Measurements from ENCODE around the gene ANO6. TPM values are rescaled to one million over a fixed set of nuclear protein-coding genes. Genes with fewer than 3 reads are reported as not detected.

ANO6 gene
- total RNA-seq, 2 donors from 2014 or later = 25.3 to 27.0 TPM

- no peak for ATAC-seq (replicated peaks in 1 of 2)
- H3K4me3 Mint-ChIP-seq = no peak overlapping the region
- H3K27me3 Mint-ChIP-seq (ENCODE audit: low read depth) = no peaks in the 10 kb centered on the region
- H3K36me3 Mint-ChIP-seq (ENCODE audit: insufficient read depth in 2 of 2) = peaks cover 2 to 7% of the 10 kb centered on the region in 2 donors
- H3K9me3 Mint-ChIP-seq = no peaks in the 10 kb centered on the region
- no peaks in the 10 kb centered on the region for H3K4me1 Mint-ChIP-seq (ENCODE audit: low read depth)
- H3K27ac Mint-ChIP-seq = peak overlapping the region; percentile 37
- DNase-seq = no peak
Observed at GRCh38 chr12:45406988-45407850, 191.3 kb downstream of the ANO6 start.

- H3K4me3 Mint-ChIP-seq = no peak overlapping the region
- no peaks in the 10 kb centered on the region for H3K9me3 Mint-ChIP-seq
- DNase-seq (no peak), ATAC-seq (replicated peaks in 1 of 2) (no peak)
- H3K27me3 Mint-ChIP-seq (ENCODE audit: low read depth) = no peaks in the 10 kb centered on the region
- no peak overlapping the region for H3K27ac Mint-ChIP-seq
- H3K4me1 Mint-ChIP-seq (ENCODE audit: low read depth) = no peaks in the 10 kb centered on the region
- H3K36me3 Mint-ChIP-seq (ENCODE audit: insufficient read depth in 2 of 2) = peaks cover 0 to 7% of the 10 kb centered on the region in 2 donors
Observed at GRCh38 chr12:45407981-45408728, 192.3 kb downstream of the ANO6 start.

- no peak for ATAC-seq (replicated peaks in 1 of 2)
- H3K36me3 Mint-ChIP-seq (ENCODE audit: insufficient read depth in 2 of 2) = peaks cover 0 to 7% of the 10 kb centered on the region in 2 donors
- no peak for DNase-seq
- H3K4me3 Mint-ChIP-seq = no peak overlapping the region
- H3K4me1 Mint-ChIP-seq (ENCODE audit: low read depth) = no peaks in the 10 kb centered on the region
- no peaks in the 10 kb centered on the region for H3K27me3 Mint-ChIP-seq (ENCODE audit: low read depth)
- no peaks in the 10 kb centered on the region for H3K9me3 Mint-ChIP-seq
- no peak overlapping the region for H3K27ac Mint-ChIP-seq
Observed at GRCh38 chr12:45408729-45409114, 192.8 kb downstream of the ANO6 start.

DNA sequence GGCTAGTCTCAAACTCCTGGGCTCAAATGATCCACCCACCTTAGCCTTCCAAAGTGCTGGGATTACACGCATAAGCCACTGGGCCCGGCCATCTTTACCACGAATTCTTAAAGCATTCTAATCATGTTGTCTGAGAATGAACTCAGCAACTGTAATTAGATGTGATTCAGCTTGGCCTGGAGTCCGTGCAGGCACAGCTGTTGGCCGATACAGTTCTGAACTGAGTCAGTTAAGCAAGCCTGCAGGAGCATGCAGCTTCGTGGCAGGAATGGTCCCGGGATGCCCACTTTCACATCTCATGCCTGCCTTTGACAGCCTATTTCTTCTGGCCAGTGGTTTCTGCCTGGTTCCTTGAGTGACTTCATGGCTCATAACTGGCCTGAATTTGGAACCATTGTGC, 194.1 kb downstream of the ANO6 start:
- no peak overlapping the region for H3K27ac Mint-ChIP-seq
- no peak for ATAC-seq (replicated peaks in 1 of 2)
- H3K4me1 Mint-ChIP-seq (ENCODE audit: low read depth) = no peaks in the 10 kb centered on the region

DNA sequence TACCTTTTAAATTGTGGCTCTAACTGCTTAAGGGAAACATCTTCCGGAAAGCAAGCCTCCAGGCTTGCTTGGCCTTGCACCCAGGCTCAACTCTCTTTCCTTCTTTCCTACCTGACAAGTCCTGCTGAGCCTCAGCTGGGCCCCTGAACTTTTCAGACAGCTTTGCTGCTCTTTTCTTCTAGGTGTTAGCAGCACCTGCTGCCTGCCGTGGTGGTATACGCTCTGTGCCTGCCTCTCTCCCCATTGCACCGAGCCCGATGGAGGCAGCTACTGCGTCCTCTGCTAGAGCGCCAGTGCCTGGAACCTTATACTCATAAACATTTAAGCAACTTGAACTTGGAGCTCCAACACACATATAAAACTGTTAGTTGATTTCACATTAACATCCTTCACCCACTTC, 195.7 kb downstream of the ANO6 start:
- Mint-ChIP-seq H3K9me3 (no peaks in the 10 kb centered on the region), H3K36me3 (ENCODE audit: insufficient read depth in 2 of 2) (peaks cover 2 to 4% of the 10 kb centered on the region in 2 donors), H3K4me1 (ENCODE audit: low read depth) (peaks cover 7% of the 10 kb centered on the region), H3K27ac (no peak overlapping the region), H3K27me3 (ENCODE audit: low read depth) (no peaks in the 10 kb centered on the region), H3K4me3 (no peak overlapping the region)
- DNase-seq = no peak
- no peak for ATAC-seq (replicated peaks in 1 of 2)

More for the DNA sequence above, 194.1 kb downstream of the ANO6 start:
- Mint-ChIP-seq H3K27me3 (ENCODE audit: low read depth) (no peaks in the 10 kb centered on the region), H3K4me3 (no peak overlapping the region), H3K36me3 (ENCODE audit: insufficient read depth in 2 of 2) (peaks cover 0 to 3% of the 10 kb centered on the region in 2 donors), H3K9me3 (no peaks in the 10 kb centered on the region)
- DNase-seq = no peak

DNA sequence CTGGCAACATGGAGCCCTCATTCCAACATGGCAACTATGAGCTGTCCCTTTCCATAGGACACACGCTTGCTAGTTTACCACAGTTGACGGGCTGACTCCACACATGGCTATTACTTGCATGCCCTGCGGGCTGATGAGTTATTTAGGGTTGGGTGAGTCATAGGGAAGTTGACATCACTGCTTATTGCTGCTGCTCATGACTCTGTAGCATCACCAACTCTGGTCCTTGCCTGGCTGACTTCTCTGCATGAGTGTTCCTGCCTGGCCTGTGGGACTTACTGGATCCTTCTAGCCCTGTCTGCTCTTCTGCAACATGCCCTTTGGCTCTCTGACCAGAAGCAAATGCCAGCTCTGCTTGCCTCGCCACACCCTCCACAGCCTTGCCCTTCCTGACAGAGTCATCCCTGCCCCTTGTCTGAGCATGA, 199.5 kb downstream of the ANO6 start:
- Mint-ChIP-seq H3K36me3 (ENCODE audit: insufficient read depth in 2 of 2) (peaks cover 2 to 4% of the 10 kb centered on the region in 2 donors), H3K27me3 (ENCODE audit: low read depth) (no peaks in the 10 kb centered on the region), H3K27ac (peak overlapping the region; percentile 80), H3K9me3 (no peaks in the 10 kb centered on the region), H3K4me1 (ENCODE audit: low read depth) (peaks cover 7% of the 10 kb centered on the region), H3K4me3 (no peak overlapping the region)
- DNase-seq = peak; percentile 55 to 61
- peak; percentile 99 to 100 for ATAC-seq (replicated peaks in 1 of 2)

DNA sequence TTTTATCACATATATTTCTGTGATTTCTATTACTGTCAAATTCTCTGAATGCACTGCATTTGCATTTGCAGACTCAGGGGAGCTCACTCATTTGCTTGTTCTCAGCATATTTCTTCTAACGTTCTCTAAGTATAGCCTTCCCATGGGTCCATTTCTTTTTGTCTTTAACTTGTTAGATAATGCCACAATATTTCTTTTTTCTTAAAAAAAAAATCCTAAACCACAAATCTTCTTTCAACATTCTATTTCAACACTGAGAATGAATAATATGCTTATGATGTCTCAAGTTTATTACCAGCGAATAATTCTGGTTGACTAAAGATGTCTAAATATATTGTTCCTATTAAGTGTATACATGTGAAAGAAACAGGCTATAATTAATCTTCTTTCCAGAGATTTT, 200.2 kb downstream of the ANO6 start:
- peaks cover 2 to 4% of the 10 kb centered on the region in 2 donors for H3K36me3 Mint-ChIP-seq (ENCODE audit: insufficient read depth in 2 of 2)
- no peaks in the 10 kb centered on the region for H3K27me3 Mint-ChIP-seq (ENCODE audit: low read depth)
- H3K4me3 Mint-ChIP-seq = no peak overlapping the region
- DNase-seq (no peak), ATAC-seq (replicated peaks in 1 of 2) (no peak)
- H3K4me1 Mint-ChIP-seq (ENCODE audit: low read depth) = peaks cover 7% of the 10 kb centered on the region
- no peak overlapping the region for H3K27ac Mint-ChIP-seq
- no peaks in the 10 kb centered on the region for H3K9me3 Mint-ChIP-seq

DNA sequence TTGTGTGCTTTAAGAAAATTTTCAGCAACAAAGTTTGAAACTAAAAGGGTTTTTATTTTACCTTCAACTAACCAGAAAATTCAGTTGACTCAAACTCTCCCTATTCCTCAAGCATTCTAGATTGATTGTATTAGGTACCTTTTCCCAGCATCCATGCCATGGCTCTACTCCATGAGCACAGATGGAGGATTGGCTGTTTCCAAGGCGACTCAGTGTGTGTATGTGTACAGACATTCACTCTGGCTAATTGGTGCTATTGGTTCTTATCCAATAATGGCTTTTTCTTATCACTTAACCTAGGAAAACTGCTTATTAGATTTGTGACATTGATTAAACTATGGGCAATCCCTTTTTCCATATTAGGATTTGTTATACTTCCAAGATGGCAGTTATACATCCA, 202.6 kb downstream of the ANO6 start:
- no peak for ATAC-seq (replicated peaks in 1 of 2)
- H3K36me3 Mint-ChIP-seq (ENCODE audit: insufficient read depth in 2 of 2) = peaks cover 1 to 4% of the 10 kb centered on the region in 2 donors
- no peak overlapping the region for H3K4me3 Mint-ChIP-seq
- DNase-seq = no peak
- no peak overlapping the region for H3K27ac Mint-ChIP-seq
- peaks cover 7% of the 10 kb centered on the region for H3K4me1 Mint-ChIP-seq (ENCODE audit: low read depth)
- H3K9me3 Mint-ChIP-seq = no peaks in the 10 kb centered on the region
- no peaks in the 10 kb centered on the region for H3K27me3 Mint-ChIP-seq (ENCODE audit: low read depth)

DNA sequence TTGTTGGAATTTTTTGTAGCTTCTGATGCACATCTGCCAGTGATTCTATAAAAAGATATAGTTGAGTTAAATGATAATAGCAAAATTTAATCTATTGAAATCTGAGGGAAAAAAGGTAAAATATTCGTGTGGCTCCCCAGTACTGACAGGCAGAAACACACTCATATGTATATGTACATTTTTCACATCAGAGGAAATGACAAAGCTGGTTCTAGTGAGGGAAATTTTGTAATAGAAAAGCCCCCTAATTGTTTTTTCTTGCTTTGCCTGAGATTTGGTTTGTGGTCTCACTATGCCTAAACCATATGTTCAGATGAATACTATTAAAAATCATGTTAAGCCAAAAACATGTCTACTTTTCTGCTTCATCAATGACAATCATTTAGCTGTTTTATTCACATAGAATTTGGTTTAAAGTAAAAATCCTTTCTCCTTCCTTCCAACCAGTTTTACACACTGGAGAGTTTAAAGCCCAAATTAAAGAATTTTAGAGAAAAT, 203.5 kb downstream of the ANO6 start:
- peak; percentile 14 to 21 for ATAC-seq (replicated peaks in 1 of 2)

GRCh38 chr12:45421736-45422135, 205.8 kb downstream of the ANO6 start:
- ATAC-seq (replicated peaks in 1 of 2) (no peak), DNase-seq (no peak)
- H3K9me3 Mint-ChIP-seq = no peaks in the 10 kb centered on the region
- no peaks in the 10 kb centered on the region for H3K27me3 Mint-ChIP-seq (ENCODE audit: low read depth)
- peaks cover under 1 to 4% of the 10 kb centered on the region in 2 donors for H3K36me3 Mint-ChIP-seq (ENCODE audit: insufficient read depth in 2 of 2)
- H3K4me3 Mint-ChIP-seq = no peak overlapping the region
- H3K4me1 Mint-ChIP-seq (ENCODE audit: low read depth) = no peaks in the 10 kb centered on the region
- H3K27ac Mint-ChIP-seq = no peak overlapping the region

More for the DNA sequence above, 203.5 kb downstream of the ANO6 start:
- Mint-ChIP-seq H3K4me3 (no peak overlapping the region), H3K36me3 (ENCODE audit: insufficient read depth in 2 of 2) (peaks cover 1 to 6% of the 10 kb centered on the region in 2 donors), H3K27me3 (ENCODE audit: low read depth) (no peaks in the 10 kb centered on the region), H3K9me3 (no peaks in the 10 kb centered on the region), H3K27ac (peak overlapping the region; percentile 75), H3K4me1 (ENCODE audit: low read depth) (peaks cover 7% of the 10 kb centered on the region)
- DNase-seq = no peak

DNA sequence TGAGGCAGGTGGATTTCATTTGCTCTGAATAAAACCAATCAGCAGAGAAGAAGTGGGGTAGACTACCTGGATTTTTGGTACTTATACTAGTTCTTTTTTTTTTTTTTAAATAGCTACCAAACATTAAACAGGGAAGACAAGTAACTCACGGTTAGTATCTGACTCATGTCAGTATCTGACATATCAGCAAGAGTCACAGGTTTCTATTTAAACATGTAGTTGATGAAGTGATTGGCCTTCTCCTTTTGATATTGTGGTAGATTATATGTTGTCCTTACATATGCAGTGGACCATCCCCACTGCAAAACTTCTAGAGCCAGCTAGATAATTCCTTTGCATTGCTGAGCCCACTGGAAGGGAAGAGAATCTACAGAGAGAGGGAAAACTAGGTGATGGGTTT, 208.0 kb downstream of the ANO6 start:
- H3K36me3 Mint-ChIP-seq (ENCODE audit: insufficient read depth in 2 of 2) = peaks cover 5 to 6% of the 10 kb centered on the region in 2 donors
- no peaks in the 10 kb centered on the region for H3K9me3 Mint-ChIP-seq
- H3K4me1 Mint-ChIP-seq (ENCODE audit: low read depth) = peaks cover under 1% of the 10 kb centered on the region
- no peak for DNase-seq
- no peak overlapping the region for H3K27ac Mint-ChIP-seq
- no peak overlapping the region for H3K4me3 Mint-ChIP-seq
- peak; percentile 53 to 69 for ATAC-seq (replicated peaks in 1 of 2)
- no peaks in the 10 kb centered on the region for H3K27me3 Mint-ChIP-seq (ENCODE audit: low read depth)

DNA sequence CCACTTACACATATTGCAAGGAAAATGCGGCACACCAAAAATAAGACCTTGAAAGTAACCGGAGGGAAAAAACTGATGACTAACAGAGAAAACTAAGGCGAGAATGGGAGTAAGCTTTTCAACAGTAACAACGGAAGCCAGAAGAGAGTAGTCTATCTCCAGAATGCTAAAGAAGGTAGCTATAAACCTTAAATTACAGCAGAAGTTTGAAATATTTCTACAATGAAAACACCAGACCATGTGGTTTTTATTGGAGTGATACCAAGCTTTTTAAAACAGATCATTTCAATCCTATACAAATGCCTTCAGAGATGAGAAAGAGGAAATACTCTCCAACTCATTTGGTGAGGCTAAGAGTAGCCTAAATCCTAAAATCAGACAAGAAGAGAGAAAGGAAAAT, 209.5 kb downstream of the ANO6 start:
- Mint-ChIP-seq H3K4me3 (no peak overlapping the region), H3K36me3 (ENCODE audit: insufficient read depth in 2 of 2) (peaks cover 6 to 8% of the 10 kb centered on the region in 2 donors), H3K9me3 (no peaks in the 10 kb centered on the region), H3K4me1 (ENCODE audit: low read depth) (peaks cover 10% of the 10 kb centered on the region), H3K27me3 (ENCODE audit: low read depth) (no peaks in the 10 kb centered on the region), H3K27ac (no peak overlapping the region)
- ATAC-seq (replicated peaks in 1 of 2) = no peak
- DNase-seq = no peak

DNA sequence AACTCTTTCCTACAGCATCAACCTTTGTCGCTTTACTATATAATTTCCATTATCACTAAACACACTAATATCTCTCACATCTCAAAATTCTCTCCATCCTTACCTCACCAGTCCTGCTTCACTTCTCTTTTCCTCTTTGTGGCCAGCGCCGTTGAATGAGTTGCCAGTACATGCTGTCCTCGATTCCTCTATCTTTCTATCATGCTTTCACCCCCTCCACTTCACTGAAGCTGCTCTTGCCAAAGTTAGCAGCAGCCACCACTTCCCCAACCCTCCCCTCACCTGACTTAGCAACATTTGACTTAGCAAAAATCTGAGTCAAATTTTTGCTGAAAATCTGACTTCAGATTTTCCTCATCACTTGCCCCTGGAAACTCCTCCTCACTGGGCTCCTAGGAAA, 210.4 kb downstream of the ANO6 start:
- H3K4me3 Mint-ChIP-seq = no peak overlapping the region

More for the DNA sequence above, 210.4 kb downstream of the ANO6 start:
- no peak overlapping the region for H3K27ac Mint-ChIP-seq
- H3K36me3 Mint-ChIP-seq (ENCODE audit: insufficient read depth in 2 of 2) = peaks cover 6 to 8% of the 10 kb centered on the region in 2 donors
- peaks cover 10% of the 10 kb centered on the region for H3K4me1 Mint-ChIP-seq (ENCODE audit: low read depth)
- ATAC-seq (replicated peaks in 1 of 2) = no peak
- H3K9me3 Mint-ChIP-seq = no peaks in the 10 kb centered on the region
- no peaks in the 10 kb centered on the region for H3K27me3 Mint-ChIP-seq (ENCODE audit: low read depth)
- DNase-seq = no peak
